GM19240 (cell line): ENCODE data around the gene EIF4E3.
A peak's percentile ranks its signal among the peaks of the same experiment; 100 is the strongest.

Experiments
- DNase-seq: peaks from one replicate; pipeline ENCODE4 v3.0.0; 2011; ENCODE audit warnings: low spot score; ENCODE audit not compliant: insufficient read length

EIF4E3 gene

GRCh38 chr3:71725271-71725991, at the start of gene EIF4E3:
Gene EIF4E3 (minus strand): TSS chr3:71725402. CDS start chr3:71725367, 35 bp downstream.
- DNase-seq: peak; percentile 47

- DNase-seq: no peak
Observed at GRCh38 chr3:71771884-71772283, 46.7 kb upstream of the EIF4E3 start.

- DNase-seq: no peak
Observed at GRCh38 chr3:71771126-71771525, 45.9 kb upstream of the EIF4E3 start.

GRCh38 chr3:71763426-71763825, 38.2 kb upstream of the EIF4E3 start:
- no peak for DNase-seq

GRCh38 chr3:71760140-71760539, 34.9 kb upstream of the EIF4E3 start:
- no peak for DNase-seq

- no peak for DNase-seq
Observed at GRCh38 chr3:71759401-71759800, 34.2 kb upstream of the EIF4E3 start.

- DNase-seq: no peak
Observed at GRCh38 chr3:71758091-71758490, 32.9 kb upstream of the EIF4E3 start.

- DNase-seq: no peak
Observed at GRCh38 chr3:71754610-71755253, 29.5 kb upstream of the EIF4E3 start.

GRCh38 chr3:71753701-71754609, 28.8 kb upstream of the EIF4E3 start, which contains the start of gene GPR27:
Gene GPR27 (plus strand): TSS chr3:71753855. CDS start chr3:71754050, 195 bp downstream.
- no peak for DNase-seq

GRCh38 chr3:71752831-71753700, 27.9 kb upstream of the EIF4E3 start:
- no peak for DNase-seq

- DNase-seq: no peak
Observed at GRCh38 chr3:71751602-71752001, 26.4 kb upstream of the EIF4E3 start.

- DNase-seq: no peak
Observed at GRCh38 chr3:71744738-71745137, 19.5 kb upstream of the EIF4E3 start.

- no peak for DNase-seq
Observed at GRCh38 chr3:71742621-71743020, 17.4 kb upstream of the EIF4E3 start.

- no peak for DNase-seq
Observed at GRCh38 chr3:71734881-71735280, 9.7 kb upstream of the EIF4E3 start.

GRCh38 chr3:71733319-71733718, 8.1 kb upstream of the EIF4E3 start:
- DNase-seq: no peak

- DNase-seq: no peak
Observed at GRCh38 chr3:71732637-71733036, 7.4 kb upstream of the EIF4E3 start.

- DNase-seq: no peak
Observed at GRCh38 chr3:71728632-71729342, 3.6 kb upstream of the EIF4E3 start.

GRCh38 chr3:71726146-71726545, 944 bp upstream of the EIF4E3 start:
- DNase-seq: no peak

GRCh38 chr3:71724584-71725270, 475 bp downstream of the EIF4E3 start:
- no peak for DNase-seq

GRCh38 chr3:71724171-71724453, 1.1 kb downstream of the EIF4E3 start:
- no peak for DNase-seq
